Activated T-helper 17 cell treated with anti-CD3 and anti-CD28 coated beads, Interleukin-2, amount 50 U/mL, for 72 hours (primary cell): ENCODE data around the gene SPDYE4. TPM values are rescaled to one million over a fixed set of nuclear protein-coding genes. Genes with fewer than 3 reads are reported as not detected.
A peak's percentile ranks its signal among the peaks of the same experiment; 100 is the strongest.

Experiments
- ATAC-seq: fragments of 150-1000 bp; cut with Tn5 transposase; replicated peaks from 2 replicates; pipeline ENCODE4 v1.10.0; 2021; ENCODE audit warnings: mild to moderate bottlenecking, moderate library complexity
- H3K27ac Mint-ChIP-seq: one replicate; pipeline ENCODE4 v1.8.0; 2022; ENCODE audit warnings: mixed read lengths
- H3K27me3 Mint-ChIP-seq: one replicate; pipeline ENCODE4 v1.8.0; 2022; ENCODE audit warnings: mixed read lengths
- H3K36me3 Mint-ChIP-seq: one replicate; pipeline ENCODE4 v1.8.0; 2022; ENCODE audit warnings: low read depth, mild to moderate bottlenecking, mixed read lengths
- H3K4me1 Mint-ChIP-seq: one replicate; pipeline ENCODE4 v1.8.0; 2022; ENCODE audit warnings: mixed read lengths
- H3K4me3 Mint-ChIP-seq: one replicate; pipeline ENCODE4 v1.8.0; 2022; ENCODE audit warnings: mild to moderate bottlenecking, mixed read lengths
- H3K9me3 Mint-ChIP-seq: one replicate; pipeline ENCODE4 v1.8.0; 2022; ENCODE audit warnings: mixed read lengths
- total RNA-seq, 2 donors: library from RNA; stranded (reverse); gene quantifications; one replicate each; pipeline ENCODE4 v1.2.3, GENCODE V29; 2022

Gene SPDYE4
- total RNA-seq, 2 donors from 2014 or later, result not detected

DNA sequence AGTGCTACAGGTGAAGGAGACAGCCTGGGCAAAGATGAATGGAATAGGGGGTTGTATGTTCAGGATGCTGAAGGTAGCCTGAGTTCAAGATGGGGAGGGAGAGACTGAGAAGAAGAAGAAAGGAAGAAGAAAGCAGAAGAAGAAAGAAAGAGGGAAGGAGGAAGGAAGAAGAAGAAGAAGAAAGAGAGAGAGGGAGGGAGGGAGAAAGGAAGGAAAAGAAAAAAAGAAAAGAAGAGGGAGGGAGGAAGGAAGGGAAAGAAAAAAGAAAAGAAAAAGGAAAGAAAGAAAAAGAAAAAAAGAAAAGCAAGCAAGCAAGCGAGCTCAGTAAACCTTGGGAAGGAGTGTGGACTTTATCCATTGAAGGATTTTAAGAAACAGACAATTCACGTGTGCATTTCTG is 21.6 kb downstream of the SPDYE4 start:
- no peaks in the 10 kb centered on the region for H3K9me3 Mint-ChIP-seq
- ATAC-seq, result no peak

DNA sequence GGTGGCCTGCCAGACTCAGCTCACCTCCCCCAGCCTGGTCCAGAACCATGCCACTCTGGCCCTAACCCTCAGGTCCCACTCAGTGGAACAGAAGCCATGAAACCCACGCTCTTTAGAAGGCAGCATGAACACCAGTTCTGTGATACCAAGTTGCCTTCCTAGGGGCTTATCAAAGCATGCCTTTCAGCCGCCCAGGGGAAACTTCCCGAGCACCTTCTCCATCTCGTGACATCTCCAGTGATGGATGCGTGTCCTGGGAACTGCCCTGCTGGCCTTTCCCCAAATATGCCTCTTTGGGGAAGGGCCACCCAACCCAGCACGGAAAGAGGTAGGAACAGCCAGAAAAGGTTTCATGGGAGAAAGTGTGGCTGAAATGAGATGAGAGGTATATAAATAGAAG is 22.0 kb downstream of the SPDYE4 start:
- H3K4me1 Mint-ChIP-seq, result peaks cover 12% of the 10 kb centered on the region
- peaks cover 7% of the 10 kb centered on the region for H3K27me3 Mint-ChIP-seq
- ATAC-seq, result no peak
- no peak overlapping the region for H3K4me3 Mint-ChIP-seq
- no peak overlapping the region for H3K27ac Mint-ChIP-seq
- H3K9me3 Mint-ChIP-seq, result no peaks in the 10 kb centered on the region
- H3K36me3 Mint-ChIP-seq, result no peaks in the 10 kb centered on the region

More for the DNA sequence above, 21.6 kb downstream of the SPDYE4 start:
- peaks cover 7% of the 10 kb centered on the region for H3K27me3 Mint-ChIP-seq
- H3K4me3 Mint-ChIP-seq, result no peak overlapping the region
- no peak overlapping the region for H3K27ac Mint-ChIP-seq
- no peaks in the 10 kb centered on the region for H3K36me3 Mint-ChIP-seq
- peaks cover 12% of the 10 kb centered on the region for H3K4me1 Mint-ChIP-seq

DNA sequence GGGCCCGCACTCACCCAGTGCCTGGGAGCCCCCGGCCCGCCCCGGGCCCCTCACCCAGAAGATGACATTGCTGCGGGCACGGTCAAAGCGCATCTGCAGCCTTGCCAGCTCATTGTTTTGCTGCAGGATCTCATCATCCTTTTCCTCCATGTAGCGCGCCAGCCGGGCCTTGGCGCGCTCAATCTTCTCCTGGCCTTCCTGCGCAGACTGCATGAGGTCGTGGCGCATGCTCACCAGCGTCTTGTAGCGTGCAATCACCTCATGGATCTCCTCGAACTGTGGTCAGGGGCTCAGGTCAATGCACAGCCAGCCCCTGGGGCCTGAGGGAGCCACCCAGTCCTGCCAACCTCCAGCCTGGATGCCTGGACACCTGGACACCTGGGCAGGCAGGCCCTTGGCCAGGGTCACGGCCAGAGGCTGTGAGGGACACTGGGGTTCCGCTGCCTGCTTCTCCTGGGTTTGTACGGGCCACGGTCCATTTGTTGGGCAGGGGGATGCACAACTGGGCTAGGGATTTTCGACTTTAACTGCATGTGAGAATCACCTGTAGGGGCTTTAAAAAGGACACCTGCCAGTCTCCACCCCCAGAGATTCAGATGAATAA is 22.9 kb downstream of the SPDYE4 start:
- Mint-ChIP-seq H3K27me3 (peaks cover 7% of the 10 kb centered on the region), H3K4me3 (no peak overlapping the region), H3K27ac (peak overlapping the region; percentile 43), H3K4me1 (peaks cover 6% of the 10 kb centered on the region), H3K36me3 (no peaks in the 10 kb centered on the region), H3K9me3 (no peaks in the 10 kb centered on the region)
- no peak for ATAC-seq

DNA sequence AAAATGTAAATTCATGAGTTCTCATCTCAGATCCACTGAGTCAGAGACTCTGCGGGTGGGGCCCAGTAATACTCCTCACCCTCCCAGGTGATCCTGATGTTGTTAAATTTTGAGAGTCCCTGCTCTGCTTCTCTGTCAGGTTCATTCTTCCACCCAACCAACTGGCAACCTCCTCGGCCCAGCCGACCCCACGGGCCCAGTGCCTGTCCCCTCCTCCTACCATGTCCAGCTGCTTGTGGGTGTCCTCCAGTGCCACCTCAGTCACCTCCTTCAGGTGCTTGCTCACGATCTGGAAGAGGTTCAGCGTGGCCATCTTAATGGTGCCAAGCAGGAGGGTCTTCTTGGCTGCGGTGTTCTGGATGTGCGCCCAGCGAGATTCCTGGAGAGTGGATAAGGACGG is 23.5 kb downstream of the SPDYE4 start:
- Mint-ChIP-seq H3K27ac (no peak overlapping the region), H3K9me3 (no peaks in the 10 kb centered on the region), H3K27me3 (peaks cover 7% of the 10 kb centered on the region), H3K36me3 (no peaks in the 10 kb centered on the region), H3K4me3 (no peak overlapping the region), H3K4me1 (peaks cover 2% of the 10 kb centered on the region)
- ATAC-seq, result no peak

DNA sequence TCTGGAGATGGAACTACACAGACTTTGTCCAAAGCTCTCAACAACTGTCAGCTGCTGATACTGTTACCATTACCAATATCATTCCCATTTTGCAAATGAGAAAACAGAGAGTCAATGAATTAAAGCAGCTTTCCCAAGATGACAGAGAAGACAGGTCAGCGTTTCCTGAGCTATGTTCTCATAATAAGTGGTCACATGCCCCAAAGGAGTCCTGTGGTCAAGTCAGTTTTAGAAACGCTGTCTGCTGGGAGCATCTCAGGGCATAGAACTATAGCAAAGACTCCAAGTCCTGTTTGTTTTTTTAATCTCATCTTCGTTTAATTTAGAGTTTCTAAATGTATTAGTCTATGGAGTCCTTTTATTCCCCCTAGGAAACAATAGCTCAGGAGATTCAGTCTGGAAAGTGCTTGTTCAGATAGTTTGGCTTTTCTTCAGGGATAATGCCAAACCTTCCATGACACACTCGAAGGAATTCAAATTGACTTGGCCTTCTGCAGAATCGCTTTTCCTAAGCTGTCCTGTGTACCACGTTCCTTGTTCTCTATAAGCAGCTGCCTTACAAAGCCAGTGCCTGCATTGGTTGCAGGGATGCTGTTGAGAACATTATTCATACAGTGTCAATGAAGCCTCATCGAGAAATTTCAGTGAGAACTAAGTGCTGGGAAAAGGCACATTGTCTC is 25.8 kb downstream of the SPDYE4 start:
- H3K36me3 Mint-ChIP-seq, result no peaks in the 10 kb centered on the region
- H3K27me3 Mint-ChIP-seq, result peaks cover 10% of the 10 kb centered on the region
- no peak for ATAC-seq
- no peak overlapping the region for H3K4me3 Mint-ChIP-seq
- H3K4me1 Mint-ChIP-seq, result no peaks in the 10 kb centered on the region
- no peaks in the 10 kb centered on the region for H3K9me3 Mint-ChIP-seq
- H3K27ac Mint-ChIP-seq, result no peak overlapping the region

DNA sequence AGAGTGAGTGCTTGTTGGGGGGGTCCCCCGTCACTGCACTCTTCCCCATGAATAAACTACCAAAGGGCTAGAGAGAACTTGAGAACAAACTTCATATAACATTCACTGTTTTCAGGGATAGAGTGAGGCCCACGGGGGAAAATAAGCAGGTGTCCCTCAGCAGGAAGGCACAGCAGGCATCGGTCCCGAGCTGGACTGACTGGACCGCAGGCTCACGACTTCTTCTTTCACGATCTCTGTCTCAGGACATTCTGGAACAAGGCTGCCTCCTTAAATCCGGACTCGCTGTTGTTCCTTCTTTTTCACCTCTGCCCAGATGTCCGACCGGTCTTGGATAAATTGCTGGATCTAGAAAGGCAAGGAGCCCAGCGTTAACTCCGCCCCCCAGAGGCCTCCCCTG is 28.5 kb downstream of the SPDYE4 start:
- Mint-ChIP-seq H3K27me3 (peaks cover 6% of the 10 kb centered on the region), H3K27ac (no peak overlapping the region), H3K36me3 (no peaks in the 10 kb centered on the region), H3K4me1 (no peaks in the 10 kb centered on the region), H3K4me3 (no peak overlapping the region), H3K9me3 (no peaks in the 10 kb centered on the region)
- ATAC-seq, result no peak

DNA sequence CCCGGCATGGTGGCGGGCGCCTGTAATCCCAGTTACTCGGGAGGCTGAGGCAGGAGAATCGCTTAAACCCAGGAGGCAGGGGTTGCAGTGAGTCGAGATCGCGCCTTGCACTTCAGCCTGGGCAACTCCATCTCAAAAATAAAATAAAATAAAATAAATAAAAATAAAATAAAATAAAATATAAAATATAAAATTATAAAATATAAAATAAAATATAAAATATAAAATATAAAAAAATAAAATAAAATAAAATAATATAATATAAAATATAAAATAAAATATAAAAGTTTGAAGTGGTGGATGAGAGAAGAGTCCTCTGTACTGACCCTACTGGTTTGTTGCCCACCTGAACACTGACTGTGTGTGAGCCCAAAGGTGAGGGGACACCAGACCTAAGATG is 28.9 kb downstream of the SPDYE4 start:
- H3K4me3 Mint-ChIP-seq, result no peak overlapping the region
- no peaks in the 10 kb centered on the region for H3K9me3 Mint-ChIP-seq
- peaks cover 6% of the 10 kb centered on the region for H3K27me3 Mint-ChIP-seq
- H3K36me3 Mint-ChIP-seq, result no peaks in the 10 kb centered on the region
- H3K27ac Mint-ChIP-seq, result no peak overlapping the region
- ATAC-seq, result no peak
- H3K4me1 Mint-ChIP-seq, result no peaks in the 10 kb centered on the region

DNA sequence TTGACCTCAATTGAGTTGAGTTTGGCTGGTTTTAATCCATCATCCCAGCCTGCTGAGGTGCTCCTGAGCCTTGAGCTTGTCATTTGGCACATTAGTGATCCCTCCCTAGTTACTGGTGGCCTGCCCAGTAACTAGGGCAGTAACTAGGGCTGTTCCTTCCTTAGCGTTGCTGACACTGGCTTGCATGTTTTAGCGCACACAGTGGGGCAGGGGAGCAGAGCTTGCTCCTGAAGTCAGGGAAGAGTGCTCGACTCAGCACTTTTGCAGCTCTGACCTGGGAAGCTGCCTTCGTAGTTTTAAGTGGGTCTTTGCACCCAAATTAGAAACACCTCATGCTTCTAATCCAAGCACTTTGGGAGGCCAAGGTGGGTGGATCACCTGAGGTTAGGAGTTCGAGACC is 29.4 kb downstream of the SPDYE4 start:
- no peak overlapping the region for H3K4me3 Mint-ChIP-seq
- peaks cover 6% of the 10 kb centered on the region for H3K27me3 Mint-ChIP-seq
- no peaks in the 10 kb centered on the region for H3K4me1 Mint-ChIP-seq
- H3K9me3 Mint-ChIP-seq, result no peaks in the 10 kb centered on the region
- no peak for ATAC-seq
- no peak overlapping the region for H3K27ac Mint-ChIP-seq
- H3K36me3 Mint-ChIP-seq, result no peaks in the 10 kb centered on the region

DNA sequence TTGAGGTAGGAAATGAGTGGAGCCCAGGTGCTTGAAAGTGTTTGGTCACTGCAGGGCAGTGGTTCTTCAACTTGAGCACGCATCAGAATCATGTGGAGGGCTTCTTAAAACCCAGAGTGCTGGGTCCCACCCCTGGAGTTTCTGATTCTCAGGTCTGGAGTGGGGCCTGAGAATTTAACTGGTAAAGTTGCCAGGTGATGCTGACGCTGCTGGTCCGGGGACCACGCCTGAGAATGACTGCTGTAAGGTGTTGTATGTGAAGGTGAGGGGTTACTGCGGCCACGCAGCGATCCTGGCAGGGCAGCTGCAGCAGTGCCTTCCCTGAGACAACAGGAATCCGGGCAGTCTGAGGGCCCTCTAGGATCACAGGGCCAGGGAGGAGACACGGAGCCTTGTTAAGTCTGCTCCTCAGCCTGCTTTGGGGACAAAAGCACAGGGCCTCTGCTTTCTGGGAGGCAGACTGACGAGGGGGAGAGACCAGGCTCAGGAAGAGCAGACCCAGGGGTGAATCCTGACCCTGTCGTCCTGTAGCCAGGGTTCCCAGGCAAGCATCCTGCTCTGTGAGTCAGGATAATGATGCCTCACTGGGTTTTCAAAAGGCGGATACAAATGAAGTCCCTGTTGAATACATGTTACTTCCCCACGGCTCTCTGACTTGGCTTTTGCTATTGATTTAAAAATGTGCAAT is 30.0 kb downstream of the SPDYE4 start:
- H3K27ac Mint-ChIP-seq, result no peak overlapping the region
- no peaks in the 10 kb centered on the region for H3K9me3 Mint-ChIP-seq
- no peaks in the 10 kb centered on the region for H3K36me3 Mint-ChIP-seq
- peaks cover 6% of the 10 kb centered on the region for H3K27me3 Mint-ChIP-seq
- no peaks in the 10 kb centered on the region for H3K4me1 Mint-ChIP-seq
- ATAC-seq, result no peak
- H3K4me3 Mint-ChIP-seq, result no peak overlapping the region

DNA sequence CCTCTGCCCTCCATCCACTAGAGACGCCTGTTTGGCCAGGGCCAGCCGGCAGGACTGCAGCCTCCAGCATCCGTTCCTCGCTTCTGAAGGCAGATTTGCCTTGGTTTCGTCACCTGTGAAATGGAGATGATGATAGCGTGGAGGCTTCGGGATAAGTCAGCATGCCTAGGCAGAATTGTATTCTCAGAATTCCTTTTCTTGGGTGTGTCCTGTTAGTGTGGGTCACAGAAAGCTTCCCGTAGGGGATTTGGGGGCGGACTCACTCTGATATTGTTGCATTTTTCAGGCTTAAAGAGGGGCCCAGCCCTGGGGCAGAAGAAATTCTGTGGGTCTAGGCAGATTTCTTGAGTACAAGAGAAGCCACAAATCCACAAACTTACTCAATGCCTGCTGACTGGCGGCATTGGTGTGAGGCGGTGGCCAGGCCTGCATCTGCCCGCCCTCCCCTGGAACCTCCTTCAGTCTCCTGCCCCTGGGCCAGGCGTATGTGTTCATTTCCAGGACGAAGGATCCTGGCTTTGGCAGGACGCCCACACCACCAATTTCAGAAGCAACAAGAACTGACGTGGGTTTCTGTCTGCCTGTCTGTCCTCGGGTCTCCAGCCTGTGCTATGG is 31.3 kb downstream of the SPDYE4 start:
- Mint-ChIP-seq H3K4me3 (no peak overlapping the region), H3K4me1 (no peaks in the 10 kb centered on the region), H3K36me3 (no peaks in the 10 kb centered on the region), H3K27me3 (peaks cover 6% of the 10 kb centered on the region), H3K27ac (no peak overlapping the region), H3K9me3 (no peaks in the 10 kb centered on the region)
- no peak for ATAC-seq

DNA sequence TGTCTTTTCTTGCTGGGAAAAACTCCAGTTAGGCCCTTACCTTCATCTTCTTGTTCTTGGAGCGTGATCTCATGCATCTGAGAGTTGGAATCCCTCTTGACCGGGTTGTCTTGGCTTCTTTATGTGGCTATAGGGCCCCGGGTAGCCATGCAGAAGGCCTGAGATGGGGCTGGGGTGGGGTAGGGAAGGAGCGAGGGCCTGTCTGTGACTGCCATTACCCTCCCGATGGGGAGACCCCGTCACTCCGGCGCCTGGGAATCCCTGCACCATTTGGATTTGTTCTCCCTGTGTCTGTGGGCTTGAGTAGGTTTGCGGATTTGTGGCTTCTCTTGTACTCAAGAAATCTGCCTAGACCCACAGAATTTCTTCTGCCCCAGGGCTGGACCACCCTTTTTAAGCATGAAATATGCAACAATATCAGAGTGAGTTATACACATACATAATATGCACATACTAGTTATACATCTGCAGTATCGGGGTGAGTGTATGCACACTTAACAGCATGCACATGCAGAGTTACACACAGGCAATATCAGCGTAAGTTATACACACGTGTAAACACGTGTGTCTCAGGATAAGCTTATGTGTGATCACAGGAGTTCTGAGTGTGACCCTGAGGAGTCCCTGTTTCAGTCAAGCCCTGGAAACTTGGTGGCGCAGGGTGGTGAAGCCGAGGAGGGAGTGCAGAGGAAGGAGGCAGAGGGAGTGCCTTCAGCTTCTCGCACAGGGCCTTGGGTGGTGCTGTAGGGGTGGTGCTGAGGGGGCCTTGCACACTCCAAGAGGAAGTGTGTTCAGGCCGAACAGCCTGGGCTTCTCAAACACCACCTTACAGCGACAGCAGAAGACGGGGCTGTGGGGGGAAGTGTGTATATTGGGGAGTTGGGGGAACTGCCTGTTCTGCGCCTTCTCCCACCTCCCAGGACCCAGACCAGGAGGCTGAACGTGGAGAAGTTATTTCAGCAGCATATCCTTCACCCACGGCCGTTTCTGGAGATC is 32.2 kb downstream of the SPDYE4 start:
- H3K4me3 Mint-ChIP-seq, result no peak overlapping the region
- H3K27me3 Mint-ChIP-seq, result peaks cover 6% of the 10 kb centered on the region
- H3K27ac Mint-ChIP-seq, result no peak overlapping the region
- H3K9me3 Mint-ChIP-seq, result no peaks in the 10 kb centered on the region
- no peaks in the 10 kb centered on the region for H3K4me1 Mint-ChIP-seq
- no peak for ATAC-seq
- H3K36me3 Mint-ChIP-seq, result no peaks in the 10 kb centered on the region

DNA sequence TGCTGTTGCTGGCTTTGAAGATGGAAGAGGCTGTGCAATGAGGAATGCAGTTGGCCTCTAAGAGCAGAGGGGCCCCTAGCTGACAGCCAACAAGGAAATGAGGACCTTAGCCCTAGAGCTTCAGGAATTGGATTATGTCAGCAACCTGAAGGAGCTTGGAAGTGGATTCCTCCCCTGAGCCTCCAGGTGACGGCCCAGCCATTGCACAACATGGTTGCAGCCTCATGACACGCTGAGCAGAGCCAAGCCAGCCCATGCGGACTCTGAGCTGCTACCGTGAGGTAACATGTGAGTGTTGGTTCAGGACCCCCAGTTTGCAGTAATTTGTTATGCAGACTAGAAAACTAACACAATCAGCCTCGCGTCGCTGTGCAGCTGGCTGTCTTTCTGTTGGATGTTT is 33.9 kb downstream of the SPDYE4 start:
- H3K9me3 Mint-ChIP-seq, result no peaks in the 10 kb centered on the region
- H3K36me3 Mint-ChIP-seq, result no peaks in the 10 kb centered on the region
- no peak overlapping the region for H3K4me3 Mint-ChIP-seq
- no peak overlapping the region for H3K27ac Mint-ChIP-seq
- ATAC-seq, result no peak
- H3K4me1 Mint-ChIP-seq, result no peaks in the 10 kb centered on the region
- peaks cover 6% of the 10 kb centered on the region for H3K27me3 Mint-ChIP-seq

DNA sequence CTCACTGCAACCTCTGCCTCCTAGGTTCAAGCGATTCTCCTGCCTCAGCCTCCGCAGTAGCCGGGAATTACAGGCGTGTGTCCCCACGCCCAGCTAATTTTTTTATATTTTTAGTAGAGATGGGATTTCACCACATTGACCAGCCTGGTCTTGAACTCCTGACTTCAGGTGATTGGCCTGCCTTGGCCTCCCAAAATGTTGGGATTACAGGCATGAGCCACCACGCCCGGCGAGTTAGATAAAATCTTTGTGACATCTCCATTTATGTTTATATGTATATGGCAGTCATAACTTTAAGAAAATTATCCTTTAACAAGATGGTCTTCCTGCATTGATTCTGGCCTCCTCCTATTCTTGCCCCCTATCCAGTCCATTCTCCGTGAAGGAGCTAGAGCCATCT is 37.8 kb downstream of the SPDYE4 start:
- ATAC-seq, result no peak
- no peaks in the 10 kb centered on the region for H3K27me3 Mint-ChIP-seq

More for the DNA sequence above, 37.8 kb downstream of the SPDYE4 start:
- H3K4me3 Mint-ChIP-seq, result no peak overlapping the region
- H3K36me3 Mint-ChIP-seq, result no peaks in the 10 kb centered on the region
- H3K27ac Mint-ChIP-seq, result no peak overlapping the region
- no peaks in the 10 kb centered on the region for H3K9me3 Mint-ChIP-seq
- H3K4me1 Mint-ChIP-seq, result no peaks in the 10 kb centered on the region
